Endothelial cell of umbilical vein (primary cell): ENCODE measurements around the gene ZBTB33.

Experiments
- EZH2 ChIP-seq: IDR thresholded peaks from 2 replicates; pipeline ENCODE4 v1.6.1; 2012; ENCODE audit warnings: borderline replicate concordance, low read depth, mild to moderate bottlenecking, moderate library complexity, low read length, inconsistent platforms; ENCODE audit not compliant: severe bottlenecking
- FOS ChIP-seq: IDR thresholded peaks from 2 replicates; pipeline ENCODE4 v1.6.1; 2011; ENCODE audit warnings: mild to moderate bottlenecking, low read length, moderate library complexity, borderline replicate concordance; ENCODE audit not compliant: insufficient read depth
- GATA2 ChIP-seq: IDR thresholded peaks from 2 replicates; pipeline ENCODE4 v1.7.0; 2011; ENCODE audit warnings: low read depth, mild to moderate bottlenecking, moderate library complexity, mixed read lengths, low read length; ENCODE audit not compliant: insufficient read length, insufficient read depth
- JUN ChIP-seq: IDR thresholded peaks from 2 replicates; pipeline ENCODE4 v1.6.1; 2011; ENCODE audit warnings: borderline replicate concordance, low read depth; ENCODE audit not compliant: insufficient read length, insufficient read depth
- MYC ChIP-seq: IDR thresholded peaks from one replicate; pipeline ENCODE4 v1.6.1; 2011; ENCODE audit warnings: mild to moderate bottlenecking, low read depth, low read length
- POLR2A ChIP-seq: IDR thresholded peaks from 2 replicates; pipeline ENCODE4 v1.6.1; 2012; ENCODE audit warnings: low read depth, mild to moderate bottlenecking, control low read depth, low read length
- POLR2AphosphoS5 ChIP-seq: IDR thresholded peaks from 2 replicates; pipeline ENCODE4 v1.6.1; 2012; ENCODE audit warnings: low read depth, mild to moderate bottlenecking, control low read depth, low read length, moderate library complexity; ENCODE audit not compliant: insufficient read depth
- TF ChIP-seq, protein P1 (sequence below), 2 donors: IDR thresholded peaks; 1 replicate in 1 of 2; 2 replicates in 1 of 2; pipeline ENCODE4 v1.5.1; 2011; ENCODE audit warnings: low read length in 2 of 2, mild to moderate bottlenecking in 2 of 2, moderate library complexity in 2 of 2, control low read depth in 1 of 2, inconsistent platforms in 1 of 2, low read depth in 1 of 2; ENCODE audit not compliant: insufficient read depth in 1 of 2; ENCODE audit errors: extremely low read depth in 1 of 2
- TF ChIP-seq, protein P2 (sequence below): IDR thresholded peaks from 2 replicates; pipeline ENCODE4 v1.6.1; 2011; ENCODE audit not compliant: insufficient read depth, insufficient read length

DNA sequence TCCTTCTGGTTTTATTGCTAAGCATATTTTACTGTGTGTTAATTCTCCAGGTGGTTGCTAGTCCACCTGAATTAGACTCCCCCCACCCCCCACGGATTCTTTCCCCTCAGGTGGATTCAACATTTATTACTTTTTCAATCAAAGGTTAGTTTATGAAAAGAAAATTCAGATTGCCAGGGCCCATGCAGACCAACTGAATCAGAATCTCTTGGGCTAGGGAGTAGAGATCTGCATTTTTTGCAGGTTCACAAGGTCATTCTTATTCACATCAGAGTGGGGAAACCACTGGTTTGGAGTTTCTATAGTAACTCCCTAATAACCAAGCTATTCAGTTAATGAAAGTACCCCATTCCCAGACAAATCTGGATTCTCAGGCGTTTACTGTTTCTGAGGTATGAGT is 50.9 kb downstream of the ZBTB33 start:
- TF ChIP-seq, protein P1, sequence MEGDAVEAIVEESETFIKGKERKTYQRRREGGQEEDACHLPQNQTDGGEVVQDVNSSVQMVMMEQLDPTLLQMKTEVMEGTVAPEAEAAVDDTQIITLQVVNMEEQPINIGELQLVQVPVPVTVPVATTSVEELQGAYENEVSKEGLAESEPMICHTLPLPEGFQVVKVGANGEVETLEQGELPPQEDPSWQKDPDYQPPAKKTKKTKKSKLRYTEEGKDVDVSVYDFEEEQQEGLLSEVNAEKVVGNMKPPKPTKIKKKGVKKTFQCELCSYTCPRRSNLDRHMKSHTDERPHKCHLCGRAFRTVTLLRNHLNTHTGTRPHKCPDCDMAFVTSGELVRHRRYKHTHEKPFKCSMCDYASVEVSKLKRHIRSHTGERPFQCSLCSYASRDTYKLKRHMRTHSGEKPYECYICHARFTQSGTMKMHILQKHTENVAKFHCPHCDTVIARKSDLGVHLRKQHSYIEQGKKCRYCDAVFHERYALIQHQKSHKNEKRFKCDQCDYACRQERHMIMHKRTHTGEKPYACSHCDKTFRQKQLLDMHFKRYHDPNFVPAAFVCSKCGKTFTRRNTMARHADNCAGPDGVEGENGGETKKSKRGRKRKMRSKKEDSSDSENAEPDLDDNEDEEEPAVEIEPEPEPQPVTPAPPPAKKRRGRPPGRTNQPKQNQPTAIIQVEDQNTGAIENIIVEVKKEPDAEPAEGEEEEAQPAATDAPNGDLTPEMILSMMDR (IDR thresholded peaks at IDR 0.05; ENCODE audit: extremely low read depth in 1 of 2, insufficient read depth in 1 of 2, low read depth in 1 of 2, low read length in 2 of 2) = no peak
- TF ChIP-seq POLR2AphosphoS5 = no peak
- no peak for TF ChIP-seq MYC
- no peak for TF ChIP-seq POLR2A
- no peak for TF ChIP-seq EZH2
- TF ChIP-seq FOS = no peak
- TF ChIP-seq, protein P2, sequence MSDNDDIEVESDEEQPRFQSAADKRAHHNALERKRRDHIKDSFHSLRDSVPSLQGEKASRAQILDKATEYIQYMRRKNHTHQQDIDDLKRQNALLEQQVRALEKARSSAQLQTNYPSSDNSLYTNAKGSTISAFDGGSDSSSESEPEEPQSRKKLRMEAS = no peak
- no peak for TF ChIP-seq GATA2
- no peak for TF ChIP-seq JUN
